ENCODE data around the gene OXNAD1. TPM values are rescaled to one million over a fixed set of nuclear protein-coding genes. Genes with fewer than 3 reads are reported as not detected.

Gene OXNAD1
- total RNA-seq, 1 donor from 2014 or later, result 15.4 TPM

DNA sequence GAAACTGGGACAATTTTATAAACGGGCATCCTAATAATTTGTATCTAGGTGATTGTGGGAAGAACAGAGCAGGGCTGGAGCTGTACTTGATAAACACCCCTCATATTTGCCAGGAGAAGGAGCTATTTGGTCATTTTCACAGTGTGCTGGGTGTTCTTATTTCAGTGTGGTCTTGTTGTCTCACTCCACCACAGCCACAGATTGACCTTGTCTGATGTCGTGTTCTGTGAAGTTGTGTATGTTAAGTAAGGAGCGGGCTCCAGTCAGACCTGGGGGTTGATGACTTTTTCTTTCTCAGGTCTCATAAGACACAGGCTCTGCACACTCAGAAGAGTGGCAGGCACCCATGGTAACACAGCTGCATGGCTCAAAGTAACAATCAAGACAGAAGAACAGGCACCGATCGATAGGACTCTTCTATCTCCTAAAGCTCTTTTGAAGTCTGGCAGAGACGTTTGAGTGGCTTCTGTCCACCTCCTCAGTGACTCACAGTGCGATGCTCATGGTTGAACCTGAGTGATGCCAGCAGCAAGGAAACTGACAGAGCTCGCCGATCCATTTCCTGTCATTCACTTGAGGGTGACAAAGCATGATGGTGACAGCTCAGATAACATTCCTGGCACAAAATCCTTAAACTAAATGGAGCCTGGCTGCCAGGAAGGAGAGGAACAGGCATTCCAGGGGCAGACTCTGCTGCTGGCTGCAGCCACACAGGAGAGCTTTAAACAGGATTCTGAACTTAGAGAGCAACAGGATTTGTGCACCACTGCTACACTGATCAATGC is 21.1 kb upstream of the OXNAD1 start:
- intact Hi-C loops (cut with micrococcal nuclease), result loop anchor here (10.0 kb wide), 1 partner anchor 609 kb away; no protein-coding TSS in a partner anchor
- ATAC-seq (peak; percentile 89), DNase-seq (peak; percentile 48)

- ATAC-seq (no peak), DNase-seq (no peak)
- intact Hi-C loops (cut with micrococcal nuclease), result loop anchor here (5.0 to 10.0 kb wide), 3 partner anchors 198 to 611 kb away; no protein-coding TSS in a partner anchor
These were observed 19.4 kb upstream of the OXNAD1 start for GRCh38 chr3:16245609-16246008.

DNA sequence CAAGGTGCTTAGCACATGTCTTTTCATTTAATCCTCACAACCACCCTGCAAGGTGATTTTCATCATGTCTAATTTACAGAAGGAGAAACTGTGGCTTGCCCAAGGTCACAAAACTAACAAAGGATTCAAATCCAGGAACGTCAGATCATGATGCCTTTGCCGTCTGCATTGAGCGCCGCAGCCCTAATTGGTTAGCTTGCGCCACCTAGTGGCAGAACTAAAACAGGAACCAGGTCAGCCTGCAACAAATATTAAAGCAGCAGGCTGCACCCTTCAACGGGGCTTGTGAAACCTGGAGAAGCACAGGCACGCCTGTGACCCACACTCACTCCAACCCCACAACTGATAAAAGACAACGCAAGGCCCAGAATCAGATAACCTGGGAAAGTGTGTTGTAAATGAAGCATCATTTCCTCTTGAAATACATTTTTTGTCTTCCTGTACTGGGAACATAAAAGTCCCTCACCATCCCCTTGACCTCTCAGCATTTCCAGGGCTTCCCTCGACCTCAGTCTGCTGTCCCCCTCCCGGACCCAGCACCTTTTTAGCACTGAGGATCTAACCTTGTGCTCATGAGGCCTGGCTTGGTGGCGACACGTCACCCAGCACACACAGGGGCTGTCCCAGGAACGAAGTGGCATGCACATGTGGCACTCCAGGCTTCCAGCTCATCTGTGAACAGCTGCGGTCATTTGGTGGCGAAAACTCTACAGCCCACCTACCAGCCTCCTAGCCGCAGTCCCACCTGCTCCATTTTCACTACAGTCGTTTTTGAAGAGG is 17.5 kb upstream of the OXNAD1 start:
- ATAC-seq (peak; percentile 56), DNase-seq (peak; percentile 77)
- intact Hi-C loops (cut with micrococcal nuclease), result loop anchor here (5.0 to 10.0 kb wide), 3 partner anchors 200 to 613 kb away; no protein-coding TSS in a partner anchor

- no peak for ATAC-seq
- no peak for DNase-seq
- intact Hi-C loops (cut with micrococcal nuclease), result loop anchor here (5.0 to 10.0 kb wide), 3 partner anchors 201 to 614 kb away; no protein-coding TSS in a partner anchor
These were observed 16.5 kb upstream of the OXNAD1 start for GRCh38 chr3:16248556-16248955.

DNA sequence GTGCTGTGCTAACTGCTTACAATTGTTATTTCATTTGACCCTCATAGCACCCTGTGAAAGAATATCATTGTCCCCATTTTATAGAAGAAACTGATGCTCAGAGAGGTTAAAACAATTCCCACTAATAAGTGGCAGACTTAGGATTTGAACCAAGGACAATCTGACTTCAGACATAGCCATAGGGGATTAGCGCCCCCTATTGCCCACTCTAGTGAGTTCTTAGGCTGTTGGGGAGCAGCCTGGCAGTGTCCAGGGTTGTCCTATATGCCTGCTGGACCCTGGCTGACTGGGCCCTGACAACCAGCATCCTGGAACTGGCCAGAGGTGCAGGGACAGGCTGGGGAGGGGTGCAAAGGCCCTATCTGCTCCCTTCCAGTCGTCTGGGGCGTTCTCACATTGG is 15.7 kb upstream of the OXNAD1 start:
- intact Hi-C loops (cut with micrococcal nuclease), result loop anchor here (5.0 to 10.0 kb wide), 3 partner anchors 202 to 615 kb away; no protein-coding TSS in a partner anchor
- ATAC-seq, result no peak
- DNase-seq, result no peak

GRCh38 chr3:16249886-16250285 is 15.1 kb upstream of the OXNAD1 start:
- DNase-seq (no peak), ATAC-seq (no peak)
- intact Hi-C loops (cut with micrococcal nuclease), result loop anchor here (5.0 to 10.0 kb wide), 3 partner anchors 203 to 615 kb away; no protein-coding TSS in a partner anchor

DNA sequence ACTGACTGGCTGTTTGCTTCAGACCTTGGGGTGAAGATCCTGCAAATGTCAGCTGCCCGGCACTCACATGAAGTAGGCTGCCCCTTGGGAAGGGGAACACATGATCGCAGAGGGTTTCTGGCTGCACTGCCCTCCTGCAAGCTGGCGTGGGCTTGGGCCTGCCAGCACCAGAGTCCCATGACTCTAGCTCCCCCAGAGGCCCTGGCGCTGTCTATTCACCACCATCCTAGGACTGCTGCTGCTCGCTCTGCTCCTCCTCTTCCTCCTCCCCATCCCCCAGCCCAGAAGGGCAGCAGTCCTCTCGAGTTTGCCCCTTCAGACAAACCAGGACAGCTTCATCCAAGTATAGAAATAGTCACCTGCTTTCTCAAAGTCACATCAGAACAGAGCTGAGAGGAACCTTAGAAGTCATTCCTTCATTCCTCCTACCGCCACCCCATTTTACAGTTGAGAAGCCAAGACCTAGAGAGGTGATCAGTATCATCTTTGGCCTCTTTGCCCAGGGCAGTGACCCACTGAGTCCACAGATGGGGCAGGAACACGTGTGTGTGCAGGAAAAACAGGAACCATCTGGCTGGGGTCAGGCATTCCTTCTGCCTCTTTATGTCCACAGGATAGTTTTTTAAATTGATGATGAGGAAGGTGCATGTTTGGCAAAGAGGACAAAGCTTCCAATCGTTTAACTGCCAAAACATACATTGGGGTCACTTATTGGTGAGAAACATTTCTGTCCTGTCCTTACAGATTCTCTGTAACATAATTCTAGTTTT is 13.5 kb upstream of the OXNAD1 start:
- DNase-seq, result no peak
- no peak for ATAC-seq
- intact Hi-C loops (cut with micrococcal nuclease), result no loop called here

- DNase-seq, result no peak
- ATAC-seq, result no peak
- intact Hi-C loops (cut with micrococcal nuclease), result no loop called here
These were observed 12.6 kb upstream of the OXNAD1 start for GRCh38 chr3:16252243-16252978.

DNA sequence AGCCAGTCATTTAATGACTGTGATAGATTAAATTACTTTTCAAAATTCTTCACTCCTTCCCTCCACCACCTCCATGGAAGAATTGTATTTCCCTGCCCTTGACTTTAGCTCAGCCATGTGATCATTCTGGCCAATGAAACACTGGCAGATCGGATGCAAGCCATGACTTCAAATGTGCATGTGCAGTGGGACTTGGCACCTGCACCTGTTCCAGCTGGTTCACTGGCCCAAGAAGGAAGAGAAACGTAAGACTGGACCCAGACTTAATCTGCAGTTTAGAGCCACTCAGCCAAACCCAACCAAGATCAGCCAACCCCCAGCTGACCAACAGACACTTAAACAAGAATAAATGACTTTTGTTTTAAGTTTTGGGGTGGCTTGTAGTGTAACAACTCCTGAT is 12.0 kb upstream of the OXNAD1 start:
- intact Hi-C loops (cut with micrococcal nuclease), result no loop called here
- ATAC-seq, result no peak
- no peak for DNase-seq

GRCh38 chr3:16253601-16254000 is 11.4 kb upstream of the OXNAD1 start:
- intact Hi-C loops (cut with micrococcal nuclease), result no loop called here
- ATAC-seq, result peak; percentile 94
- DNase-seq, result peak; percentile 61

- intact Hi-C loops (cut with micrococcal nuclease), result no loop called here
- DNase-seq (no peak), ATAC-seq (no peak)
These were observed 10.1 kb upstream of the OXNAD1 start for GRCh38 chr3:16254916-16255315.

GRCh38 chr3:16255326-16255725 is 9.7 kb upstream of the OXNAD1 start:
- no peak for ATAC-seq
- DNase-seq, result no peak
- intact Hi-C loops (cut with micrococcal nuclease), result no loop called here

- intact Hi-C loops (cut with micrococcal nuclease), result no loop called here
- DNase-seq (no peak), ATAC-seq (no peak)
These were observed 9.3 kb upstream of the OXNAD1 start for GRCh38 chr3:16255726-16256125.

GRCh38 chr3:16257309-16257708 is 7.7 kb upstream of the OXNAD1 start:
- ATAC-seq (no peak), DNase-seq (no peak)
- intact Hi-C loops (cut with micrococcal nuclease), result no loop called here

DNA sequence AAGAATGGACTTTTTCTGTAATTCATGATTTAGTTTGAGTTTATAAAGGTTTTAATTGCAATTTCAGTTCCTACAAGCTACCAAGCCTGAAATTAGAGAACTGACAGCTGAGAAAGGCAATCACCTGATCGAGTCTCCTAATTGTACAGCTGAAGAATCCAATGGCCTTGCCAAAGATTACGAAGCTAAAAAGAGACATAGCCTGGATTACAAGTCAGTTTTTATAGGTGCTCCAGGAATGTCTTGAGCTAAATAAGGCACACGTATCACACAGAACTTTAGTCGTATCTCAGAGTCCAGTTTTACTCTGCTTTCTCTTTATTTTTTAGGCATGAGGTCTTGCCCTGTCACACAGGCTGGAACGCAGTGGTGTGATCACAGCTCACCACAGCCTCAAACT is 6.8 kb upstream of the OXNAD1 start:
- DNase-seq (no peak), ATAC-seq (no peak)
- intact Hi-C loops (cut with micrococcal nuclease), result no loop called here

- no peak for ATAC-seq
- no peak for DNase-seq
- intact Hi-C loops (cut with micrococcal nuclease), result no loop called here
These were observed 6.1 kb upstream of the OXNAD1 start for GRCh38 chr3:16258866-16259265.

- intact Hi-C loops (cut with micrococcal nuclease), result no loop called here
- ATAC-seq (no peak), DNase-seq (no peak)
These were observed 5.0 kb upstream of the OXNAD1 start for GRCh38 chr3:16260046-16260445.

DNA sequence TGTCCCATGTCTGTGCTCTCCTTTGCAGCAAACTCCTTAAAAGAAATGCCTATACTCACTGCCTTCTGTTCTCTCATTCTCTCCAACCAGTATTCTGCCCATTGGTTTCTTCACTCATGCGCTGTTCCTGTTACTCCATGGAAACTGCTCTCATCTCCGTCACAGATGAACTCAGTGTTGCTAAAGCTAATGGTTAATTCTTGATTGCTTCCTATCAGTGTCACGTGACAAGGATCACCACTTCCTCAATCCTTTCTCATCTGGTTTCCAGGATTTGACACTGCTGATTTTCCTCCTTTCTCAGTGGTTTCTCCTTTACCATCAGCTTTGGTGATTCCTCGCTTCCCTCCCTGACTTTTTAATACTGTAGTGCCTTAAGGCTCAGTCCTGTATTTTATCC is 2.8 kb upstream of the OXNAD1 start:
- intact Hi-C loops (cut with micrococcal nuclease), result no loop called here
- no peak for ATAC-seq
- no peak for DNase-seq

GRCh38 chr3:16264174-16264707 is 771 bp upstream of the OXNAD1 start:
- no peak for ATAC-seq
- intact Hi-C loops (cut with micrococcal nuclease), result no loop called here
- no peak for DNase-seq

Measured in left ventricle myocardium superior (tissue), 1 donor.